NCI-H748 (cell line): Measurements from ENCODE around the gene POLR2M.

Experiments
- DNase-seq: peaks from one replicate; lab custom pipeline; 2025; ENCODE audit not compliant: unreplicated experiment; lab: John Stamatoyannopoulos, UW

The POLR2M gene

DNA sequence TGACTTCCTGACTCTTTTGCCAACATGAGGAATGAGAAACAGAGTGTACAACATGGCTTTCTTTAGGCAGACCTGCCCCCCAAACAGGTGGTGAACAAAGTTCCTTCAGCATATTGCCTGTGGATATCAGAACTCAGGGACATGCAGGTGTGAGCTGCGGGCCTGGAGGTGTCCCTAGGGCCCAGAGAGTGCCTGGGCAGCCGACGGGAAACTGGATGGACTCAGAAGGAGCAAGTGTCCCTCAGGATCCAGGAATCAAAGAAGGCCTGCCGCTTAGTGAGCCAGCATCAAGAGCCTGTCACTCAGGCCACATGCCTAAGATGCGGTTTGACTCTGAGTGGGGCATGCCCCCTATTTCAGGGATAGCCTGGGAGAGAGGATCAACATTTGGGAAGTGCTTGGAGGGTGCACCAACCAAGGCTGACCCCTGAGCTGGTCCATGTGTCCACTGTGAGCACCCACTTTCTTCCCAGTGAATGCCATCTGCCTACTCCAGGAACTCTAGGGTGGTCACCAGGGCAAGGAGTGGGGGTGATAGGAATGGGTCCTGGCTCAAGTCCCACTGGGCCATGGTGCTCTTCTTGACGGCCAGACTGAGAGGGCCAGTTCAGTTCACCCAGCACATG lies 16.1 kb upstream of the POLR2M start:
- DNase-seq = no peak

- no peak for DNase-seq
These were observed 15.4 kb upstream of the POLR2M start for GRCh38 chr15:57691082-57691481.

- DNase-seq = no peak
These were observed 13.8 kb upstream of the POLR2M start for GRCh38 chr15:57692709-57693108.

DNA sequence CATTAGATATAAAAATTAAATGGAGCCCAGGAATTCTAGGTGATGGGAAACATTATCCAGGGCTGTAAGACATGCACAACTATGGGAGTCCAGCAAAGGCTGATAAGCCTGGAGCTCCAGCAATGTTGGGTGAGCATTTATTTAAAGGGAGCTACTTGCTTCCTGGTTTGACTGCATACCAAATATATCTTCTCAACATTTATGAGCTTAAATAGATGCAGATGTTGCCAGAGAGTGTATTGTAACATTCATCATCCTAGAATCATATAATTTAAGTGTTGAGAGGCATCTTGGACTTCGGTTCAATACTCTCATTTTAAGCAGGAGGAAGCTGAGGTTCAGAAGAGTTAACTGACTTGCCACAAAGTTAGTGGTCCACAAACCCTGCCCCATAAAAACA lies 12.2 kb upstream of the POLR2M start:
- DNase-seq = no peak

DNA sequence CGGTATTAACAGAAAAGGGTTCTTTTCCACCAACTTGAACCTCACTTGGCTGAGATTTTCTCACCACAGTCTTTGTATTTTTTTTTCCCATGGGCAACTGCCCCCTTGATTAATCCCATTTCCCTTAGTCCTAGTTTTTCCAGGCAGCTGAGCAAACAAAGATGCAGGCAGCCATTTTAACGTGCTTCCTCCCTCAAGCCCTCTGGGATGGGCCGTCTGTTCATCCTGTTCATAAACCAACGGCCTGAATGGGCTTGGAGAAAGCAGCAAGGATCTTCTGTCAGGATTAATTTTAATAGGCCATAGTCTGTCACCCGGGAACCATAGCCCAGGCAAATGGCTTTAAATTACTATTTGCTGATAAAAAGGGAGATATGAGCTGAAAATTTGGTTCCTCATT lies 10.4 kb upstream of the POLR2M start:
- DNase-seq = peak; percentile 82

- no peak for DNase-seq
These were observed 8.9 kb upstream of the POLR2M start for GRCh38 chr15:57697588-57697987.

GRCh38 chr15:57698243-57698642 lies 8.3 kb upstream of the POLR2M start:
- DNase-seq = peak; percentile 38

DNA sequence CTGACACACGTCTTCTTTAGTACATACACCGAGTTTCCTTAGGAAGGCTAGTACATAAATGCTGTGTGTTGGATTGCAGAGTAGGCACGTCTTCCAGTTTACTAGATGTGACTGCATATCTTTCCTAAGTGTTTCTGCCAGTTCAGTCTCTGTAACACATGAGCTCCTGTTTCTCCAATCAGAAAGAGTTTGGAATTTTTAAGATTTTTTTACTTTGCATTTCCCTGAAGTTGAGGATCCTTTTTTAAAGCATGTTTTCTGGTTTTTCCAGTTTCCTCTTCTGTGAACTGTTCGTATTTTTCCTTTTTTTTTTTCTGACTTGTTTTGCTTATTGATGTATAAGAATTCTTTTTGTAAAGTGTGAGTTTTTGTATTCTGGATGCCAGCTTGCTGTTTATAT lies 7.5 kb upstream of the POLR2M start:
- DNase-seq = no peak

GRCh38 chr15:57703387-57703786 lies 3.1 kb upstream of the POLR2M start:
- no peak for DNase-seq

- no peak for DNase-seq
These were observed 2.1 kb upstream of the POLR2M start for GRCh38 chr15:57704441-57704840.

- no peak for DNase-seq
These were observed 639 bp upstream of the POLR2M start for GRCh38 chr15:57705746-57706404.

- no peak for DNase-seq
These were observed 1.5 kb downstream of the POLR2M start for GRCh38 chr15:57708047-57708446.

DNA sequence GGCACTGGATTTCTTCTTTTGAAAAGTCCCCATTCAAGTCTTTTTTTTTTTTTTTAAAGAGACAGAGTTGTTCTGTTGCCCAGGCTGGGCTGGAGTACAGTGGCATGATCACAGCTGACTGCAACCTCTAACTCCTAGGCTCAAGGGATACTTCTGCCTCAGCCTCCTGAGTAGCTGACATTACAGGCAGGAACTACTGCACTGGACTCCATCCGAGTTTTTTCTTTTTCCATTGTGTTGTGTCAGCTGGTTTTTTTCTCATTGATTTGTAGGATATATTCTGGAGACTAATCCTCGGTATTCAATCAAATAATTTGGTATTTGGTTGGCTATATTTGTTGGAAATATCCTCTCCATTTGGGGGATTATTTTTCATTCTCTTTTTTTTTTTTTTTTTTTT lies 11.8 kb downstream of the POLR2M start:
- no peak for DNase-seq

DNA sequence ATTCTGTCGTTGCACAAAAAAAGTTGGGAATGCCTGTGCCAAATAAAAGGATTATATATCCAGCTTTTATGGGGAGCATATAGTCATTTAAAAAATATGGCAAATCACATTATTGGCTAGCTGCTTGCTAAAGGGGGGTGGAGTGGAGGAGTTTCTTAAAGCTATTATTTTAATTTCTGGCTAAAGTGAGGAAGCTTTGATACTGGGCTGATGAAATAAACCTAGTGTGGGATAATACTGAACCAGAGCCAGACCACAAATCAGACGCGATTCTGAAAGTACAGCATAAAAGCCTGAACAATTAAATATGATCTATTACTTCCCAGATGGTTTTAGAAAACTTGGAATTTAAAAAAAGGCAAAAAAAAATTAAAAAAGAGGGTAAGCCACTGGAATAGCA lies 14.4 kb downstream of the POLR2M start:
- DNase-seq = no peak

GRCh38 chr15:57726411-57726810 lies 19.9 kb downstream of the POLR2M start:
- DNase-seq = no peak

GRCh38 chr15:57727031-57727430 lies 20.5 kb downstream of the POLR2M start:
- DNase-seq = no peak

DNA sequence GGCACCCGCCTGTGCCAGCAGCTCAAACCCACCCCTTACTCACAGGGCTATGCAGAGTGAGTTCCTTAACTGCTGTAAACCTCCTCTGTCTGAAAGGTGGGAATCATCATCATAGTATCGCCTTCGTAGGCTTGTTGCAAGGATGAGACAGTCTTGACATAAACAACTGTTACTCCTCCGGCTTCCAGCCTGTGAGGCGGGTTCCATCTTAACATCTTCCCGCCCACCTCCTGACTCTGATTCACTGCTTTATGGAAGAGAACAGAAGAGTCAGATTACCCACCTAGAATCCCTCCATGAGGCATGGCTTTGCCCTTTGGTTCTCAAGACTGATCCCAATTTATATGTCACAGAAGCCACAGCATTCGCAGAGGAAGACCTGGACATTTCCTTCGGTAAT lies 21.9 kb downstream of the POLR2M start:
- DNase-seq = no peak

DNA sequence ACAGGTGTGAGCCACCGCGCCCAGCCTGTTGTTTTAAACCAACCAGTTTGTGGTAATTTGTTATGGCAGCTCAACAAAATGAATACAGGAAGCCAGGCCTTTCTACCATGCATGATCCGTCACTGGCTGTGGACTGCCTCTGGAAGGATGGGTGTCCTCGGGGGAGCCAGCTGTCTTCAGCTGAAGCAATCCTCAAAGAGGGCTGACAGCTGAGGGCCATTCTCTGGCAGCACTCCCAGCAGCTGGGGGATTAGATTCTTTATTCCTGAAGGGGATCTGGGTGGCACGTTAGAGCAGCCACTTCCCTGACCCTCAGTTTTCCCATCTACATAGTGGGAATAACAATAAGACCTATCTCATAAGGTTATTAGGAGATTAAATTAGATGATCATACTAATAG lies 24.4 kb downstream of the POLR2M start:
- DNase-seq = no peak

DNA sequence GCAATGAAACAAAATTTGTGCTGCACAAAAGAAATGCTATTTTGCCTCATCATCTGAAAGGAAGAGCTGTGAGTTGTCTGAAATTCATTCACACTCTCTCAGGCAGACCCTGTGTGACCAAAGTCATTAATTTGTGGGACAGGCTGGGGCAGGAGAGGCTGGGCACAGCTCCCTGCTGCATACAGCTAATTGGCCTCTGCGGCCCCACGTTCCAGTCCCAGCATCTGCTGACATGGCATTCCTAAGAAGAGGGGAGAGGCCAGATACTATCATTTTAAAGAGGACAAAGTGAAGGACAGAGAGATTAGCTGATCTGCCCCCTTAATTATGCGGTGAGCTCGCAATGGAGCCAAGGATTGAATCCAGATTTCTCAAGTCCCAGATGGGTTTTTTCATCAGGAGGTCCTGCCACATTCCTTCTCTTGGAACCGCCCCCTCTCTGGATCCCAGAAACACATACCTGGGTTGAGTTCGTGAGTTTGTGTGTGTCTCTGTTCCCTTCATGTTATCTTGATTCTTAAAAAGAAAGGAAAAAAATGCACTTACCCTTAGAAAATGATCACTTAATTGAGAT lies 25.1 kb downstream of the POLR2M start:
- no peak for DNase-seq

DNA sequence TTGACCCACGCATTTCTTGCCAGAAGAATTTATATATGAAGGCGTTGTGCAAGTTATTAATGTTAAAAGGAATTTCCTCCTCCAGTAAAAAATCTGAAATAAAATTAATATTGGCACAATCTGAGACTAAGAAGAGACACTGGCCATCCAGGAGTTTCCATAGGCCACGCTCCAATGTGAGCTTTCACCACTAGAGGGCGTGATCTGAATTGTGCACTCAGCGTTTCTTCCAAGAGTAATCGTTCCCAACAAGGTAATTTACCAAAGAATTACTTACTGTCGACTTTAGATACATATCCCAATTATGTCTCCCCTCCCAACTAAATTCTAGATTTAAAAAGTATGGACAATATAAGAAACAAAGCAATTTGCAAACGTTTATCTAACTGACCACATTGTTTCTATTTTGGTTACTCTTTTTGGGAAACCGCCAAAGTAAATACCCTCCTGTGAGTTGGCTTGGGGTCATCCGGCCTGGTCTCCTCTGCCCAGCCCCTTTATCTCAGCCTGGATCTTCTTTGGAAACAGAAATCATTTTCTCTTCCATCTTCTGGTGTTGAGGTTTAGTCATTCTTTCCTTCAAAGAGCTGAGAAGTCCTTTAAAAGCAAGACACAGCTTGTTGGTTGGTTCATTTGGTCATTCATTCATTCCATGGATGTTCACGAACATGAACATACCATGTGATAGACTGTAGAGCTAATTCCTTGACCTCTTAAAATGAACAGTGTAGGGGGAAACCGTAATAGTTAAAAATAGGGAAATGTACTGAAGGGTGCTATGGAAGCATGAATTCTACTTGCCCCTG lies 26.2 kb downstream of the POLR2M start:
- DNase-seq = peak; percentile 52

DNA sequence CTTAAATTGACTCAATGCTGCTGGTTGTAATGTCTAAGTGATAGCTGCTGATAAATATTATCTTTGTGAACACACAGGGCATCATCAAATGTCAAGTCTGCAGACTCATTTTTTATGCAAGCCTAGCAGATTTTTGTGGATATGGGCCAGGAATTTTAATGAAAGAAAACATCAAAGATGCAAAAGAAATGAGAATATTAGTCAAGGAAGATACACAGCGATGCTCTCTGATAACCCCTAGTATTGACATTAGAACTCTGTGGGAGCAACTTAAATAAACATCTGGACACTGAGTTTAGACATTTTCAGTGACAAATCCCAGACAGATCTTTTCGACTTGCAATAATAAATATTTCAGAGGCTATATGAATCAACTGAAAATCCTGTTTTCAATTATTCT lies 28.3 kb downstream of the POLR2M start:
- DNase-seq = no peak

- no peak for DNase-seq
These were observed 28.9 kb downstream of the POLR2M start for GRCh38 chr15:57735431-57735830.
